ENCODE measurements around the gene CYFIP2. TPM values are rescaled to one million over a fixed set of nuclear protein-coding genes. Genes with fewer than 3 reads are reported as not detected.
A peak's percentile ranks its signal among the peaks of the same experiment; 100 is the strongest.

Gene CYFIP2
- total RNA-seq, 2 experiments from 2014 or later: 271 to 287 TPM

- ATAC-seq (ENCODE audit: poor library complexity): no peak
- Mint-ChIP-seq H3K27ac (peak overlapping the region; percentile 47), H3K4me3 (no peak overlapping the region), H3K36me3 (ENCODE audit: low read depth) (peaks cover 96% of the 10 kb centered on the region), H3K9me3 (no peaks in the 10 kb centered on the region), H3K4me1 (ENCODE audit: low read depth) (peaks cover 17% of the 10 kb centered on the region), H3K27me3 (no peaks in the 10 kb centered on the region)
- ChIA-PET CTCF (interaction anchor here (0.7 to 2.6 kb wide), 2 partner anchors 19 to 420 kb away, joined by 3 to 8 read pairs; partner anchors contain the start of gene LSM11), POLR2A (no interaction called here)
- H3K27me3 ChIP-seq (ENCODE audit: control insufficient read depth in 1 of 2, insufficient read depth in 2 of 2, low read length in 2 of 2): no peaks in the 10 kb centered on the region
- H3K4me3 ChIP-seq (ENCODE audit: low read length): no peak overlapping the region
- peak; percentile 25 for TF ChIP-seq CTCF (IDR thresholded peaks at IDR 0.05)
- no peaks in the 10 kb centered on the region for H3K9me3 ChIP-seq (ENCODE audit: control insufficient read depth in 1 of 2, insufficient read depth in 1 of 2, low read length in 2 of 2)
- H3K4me1 ChIP-seq (ENCODE audit: insufficient read depth, low read length): peaks cover 9% of the 10 kb centered on the region
- intact Hi-C loops (cut with DNase I, micrococcal nuclease): no loop called here
- peak in 1 of 14 experiments; percentile 25 for DNase-seq
- H3K36me3 ChIP-seq (ENCODE audit: insufficient read depth, low read length): peaks cover 96% of the 10 kb centered on the region
- no peak overlapping the region for H3K27ac ChIP-seq (ENCODE audit: low read depth in 1 of 2, low read length in 2 of 2)
Measured at GRCh38 chr5:157323107-157323706, 57.3 kb downstream of the CYFIP2 start.

- POLR2A ChIA-PET: interaction anchor here (0.6 kb wide), 1 partner anchor 48 kb away, joined by 3 read pairs; no protein-coding TSS in a partner anchor
- Histone ChIP-seq H3K9me3 (ENCODE audit: control insufficient read depth in 1 of 2, insufficient read depth in 1 of 2, low read length in 2 of 2) (no peaks in the 10 kb centered on the region), H3K36me3 (ENCODE audit: insufficient read depth, low read length) (peaks cover 96% of the 10 kb centered on the region), H3K27me3 (ENCODE audit: control insufficient read depth in 1 of 2, insufficient read depth in 2 of 2, low read length in 2 of 2) (no peaks in the 10 kb centered on the region), H3K4me3 (ENCODE audit: low read length) (no peak overlapping the region), H3K4me1 (ENCODE audit: insufficient read depth, low read length) (peaks cover 19% of the 10 kb centered on the region), H3K27ac (ENCODE audit: low read depth in 1 of 2, low read length in 2 of 2) (no peak overlapping the region)
- DNase-seq: peak in 2 of 14 experiments; percentile 23 to 29
- intact Hi-C loops (cut with DNase I, micrococcal nuclease): no loop called here
- no peaks in the 10 kb centered on the region for H3K27me3 Mint-ChIP-seq
- no peaks in the 10 kb centered on the region for H3K9me3 Mint-ChIP-seq
- peaks cover 27% of the 10 kb centered on the region for H3K4me1 Mint-ChIP-seq (ENCODE audit: low read depth)
- H3K4me3 Mint-ChIP-seq: no peak overlapping the region
- peak overlapping the region; percentile 49 for H3K27ac Mint-ChIP-seq
- H3K36me3 Mint-ChIP-seq (ENCODE audit: low read depth): peaks cover 97% of the 10 kb centered on the region
- TF ChIP-seq CTCF (IDR thresholded peaks at IDR 0.05): peak; percentile 23
- CTCF ChIA-PET: interaction anchor here (0.7 to 2.6 kb wide), 3 partner anchors 20 to 419 kb away, joined by 3 to 8 read pairs (median 3); partner anchors contain the start of gene LSM11
- no peak for ATAC-seq (ENCODE audit: poor library complexity)
Measured at GRCh38 chr5:157324237-157324636, 58.3 kb downstream of the CYFIP2 start.

GRCh38 chr5:157326440-157327005, 60.6 kb downstream of the CYFIP2 start:
- Mint-ChIP-seq H3K27me3 (no peaks in the 10 kb centered on the region), H3K27ac (peak overlapping the region; percentile 89), H3K4me1 (ENCODE audit: low read depth) (peaks cover 41% of the 10 kb centered on the region), H3K9me3 (no peaks in the 10 kb centered on the region), H3K4me3 (no peak overlapping the region), H3K36me3 (ENCODE audit: low read depth) (peaks cover 97% of the 10 kb centered on the region)
- no peak for DNase-seq
- ChIA-PET POLR2A (no interaction called here), CTCF (interaction anchor here (2.2 kb wide), 1 partner anchor 8 kb away, joined by 10 read pairs; no protein-coding TSS in a partner anchor)
- no peak for ATAC-seq (ENCODE audit: poor library complexity)
- Histone ChIP-seq H3K27me3 (ENCODE audit: control insufficient read depth in 1 of 2, insufficient read depth in 2 of 2, low read length in 2 of 2) (no peaks in the 10 kb centered on the region), H3K4me1 (ENCODE audit: insufficient read depth, low read length) (peaks cover 32% of the 10 kb centered on the region), H3K27ac (ENCODE audit: low read depth in 1 of 2, low read length in 2 of 2) (peak overlapping the region in 1 of 2 donors; percentile 11), H3K9me3 (ENCODE audit: control insufficient read depth in 1 of 2, insufficient read depth in 1 of 2, low read length in 2 of 2) (no peaks in the 10 kb centered on the region), H3K4me3 (ENCODE audit: low read length) (no peak overlapping the region), H3K36me3 (ENCODE audit: insufficient read depth, low read length) (peaks cover 96% of the 10 kb centered on the region)
- intact Hi-C loops (cut with DNase I, micrococcal nuclease): loop anchor here (5.0 kb wide), 3 partner anchors 169 to 416 kb away; partner anchors contain the start of gene LSM11 (in 1 of the 2)
- TF ChIP-seq CTCF (IDR thresholded peaks at IDR 0.05): no peak

Measured in CD4-positive, alpha-beta T cell (primary cell).